Muscle layer of duodenum (tissue), 2 donors: ENCODE data around the gene SWSAP1.
"Not testable (repeated sequence)": the region's sequence is repeated elsewhere in the genome, so short reads cannot be mapped to it uniquely, and the experiment has no call there.

Experiments used
- H3K27ac ChIP-seq: one replicate; pipeline ENCODE4 v1.7.0; 2013; ENCODE audit warnings: mild to moderate bottlenecking, low read length
- H3K27me3 ChIP-seq: one replicate; pipeline ENCODE4 v1.7.0; 2013; ENCODE audit warnings: low read depth, mild to moderate bottlenecking, control low read depth, low read length
- H3K36me3 ChIP-seq, 2 donors: one replicate each; pipeline ENCODE4 v1.7.0; 2013; ENCODE audit warnings: low read length in 2 of 2, control low read depth in 1 of 2, mild to moderate bottlenecking in 1 of 2; ENCODE audit not compliant: insufficient read depth in 2 of 2, control insufficient read depth in 1 of 2
- H3K4me1 ChIP-seq, 2 donors: one replicate each; pipeline ENCODE4 v1.7.0; 2013; ENCODE audit warnings: low read length in 2 of 2, mild to moderate bottlenecking in 2 of 2, control low read depth in 1 of 2, moderate library complexity in 1 of 2; ENCODE audit not compliant: insufficient read depth in 2 of 2, control insufficient read depth in 1 of 2
- H3K4me3 ChIP-seq, 2 donors: one replicate each; pipeline ENCODE4 v1.7.0; 2013; ENCODE audit warnings: low read length in 2 of 2, low read depth in 1 of 2, mild to moderate bottlenecking in 1 of 2
- H3K9me3 ChIP-seq, 2 donors: one replicate each; pipeline ENCODE4 v1.7.0; 2013; ENCODE audit warnings: low read length in 2 of 2, control low read depth in 1 of 2, mild to moderate bottlenecking in 1 of 2; ENCODE audit not compliant: control insufficient read depth in 1 of 2
- donor health status: healthy.

Gene SWSAP1

GRCh38 chr19:11339254-11340098 is 35.0 kb upstream of the SWSAP1 start, which contains the start of gene RAB3D:
Gene RAB3D (minus strand): TSS chr19:11339657. CDS start chr19:11337399, 2,258 bp downstream.
- Histone ChIP-seq H3K27ac (peak within 1 kb of the TSS; percentile 68), H3K36me3 (peaks cover 16 to 23% of the 10 kb centered on the region in 2 donors), H3K4me3 (peak within 1 kb of the TSS; percentile 64 to 93), H3K9me3 (no peaks in the 10 kb centered on the region), H3K27me3 (no peaks in the 10 kb centered on the region), H3K4me1 (peaks cover 4 to 23% of the 10 kb centered on the region in 2 donors)

- Histone ChIP-seq H3K4me1 (peaks cover 8 to 30% of the 10 kb centered on the region in 2 donors), H3K4me3 (peak overlapping the region; percentile 64 to 93), H3K36me3 (peaks cover 12 to 19% of the 10 kb centered on the region in 2 donors)
- H3K9me3 ChIP-seq, H3K27me3 ChIP-seq, H3K27ac ChIP-seq: not testable (repeated sequence)
These were observed 34.4 kb upstream of the SWSAP1 start for GRCh38 chr19:11340099-11340467.

GRCh38 chr19:11342429-11342828 is 32.0 kb upstream of the SWSAP1 start:
- Histone ChIP-seq H3K4me3 (no peak overlapping the region), H3K36me3 (peaks cover 0 to 5% of the 10 kb centered on the region in 2 donors), H3K4me1 (peaks cover 12 to 37% of the 10 kb centered on the region in 2 donors), H3K27ac (no peak overlapping the region), H3K9me3 (no peaks in the 10 kb centered on the region), H3K27me3 (no peaks in the 10 kb centered on the region)

- peaks cover 0 to 11% of the 10 kb centered on the region in 2 donors for H3K36me3 ChIP-seq
- H3K27ac ChIP-seq: peak overlapping the region; percentile 91
- peak overlapping the region; percentile 66 to 82 for H3K4me3 ChIP-seq
- no peaks in the 10 kb centered on the region for H3K9me3 ChIP-seq
- no peaks in the 10 kb centered on the region for H3K27me3 ChIP-seq
- peaks cover 12 to 20% of the 10 kb centered on the region in 2 donors for H3K4me1 ChIP-seq
These were observed 29.2 kb upstream of the SWSAP1 start for GRCh38 chr19:11345122-11345803.

- peak within 1 kb of the TSS; percentile 91 for H3K27ac ChIP-seq
- H3K36me3 ChIP-seq: peaks cover 0 to 10% of the 10 kb centered on the region in 2 donors
- peaks cover 12 to 20% of the 10 kb centered on the region in 2 donors for H3K4me1 ChIP-seq
- no peaks in the 10 kb centered on the region for H3K9me3 ChIP-seq
- H3K4me3 ChIP-seq: peak within 1 kb of the TSS; percentile 66 to 82
- H3K27me3 ChIP-seq: no peaks in the 10 kb centered on the region
These were observed 28.1 kb upstream of the SWSAP1 start, which contains the start of the genes CCDC159 and TMEM205 for GRCh38 chr19:11346104-11346940. Gene CCDC159 (plus strand): TSS chr19:11346519. CDS start chr19:11346607, 88 bp downstream. Gene TMEM205 (minus strand): TSS chr19:11346268. CDS start chr19:11345619, 649 bp downstream.

- Histone ChIP-seq H3K27ac (no peak overlapping the region), H3K27me3 (no peaks in the 10 kb centered on the region), H3K4me1 (peaks cover 12 to 20% of the 10 kb centered on the region in 2 donors), H3K36me3 (peaks cover 0 to 6% of the 10 kb centered on the region in 2 donors), H3K4me3 (no peak overlapping the region), H3K9me3 (no peaks in the 10 kb centered on the region)
These were observed 26.9 kb upstream of the SWSAP1 start for GRCh38 chr19:11347546-11348039.

GRCh38 chr19:11349171-11349570 is 25.3 kb upstream of the SWSAP1 start:
- no peak overlapping the region for H3K4me3 ChIP-seq
- no peak overlapping the region for H3K27ac ChIP-seq
- H3K36me3 ChIP-seq: peaks cover 0 to 6% of the 10 kb centered on the region in 2 donors

GRCh38 chr19:11354102-11354501 is 20.4 kb upstream of the SWSAP1 start:
- Histone ChIP-seq H3K36me3 (peaks cover 3 to 14% of the 10 kb centered on the region in 2 donors), H3K4me1 (peaks cover 0 to 15% of the 10 kb centered on the region in 2 donors)
- not testable (repeated sequence) for H3K27me3 ChIP-seq, H3K4me3 ChIP-seq, H3K9me3 ChIP-seq, H3K27ac ChIP-seq

More at GRCh38 chr19:11349171-11349570, 25.3 kb upstream of the SWSAP1 start:
- Histone ChIP-seq H3K4me1 (peaks cover 11 to 17% of the 10 kb centered on the region in 2 donors), H3K27me3 (no peaks in the 10 kb centered on the region), H3K9me3 (no peaks in the 10 kb centered on the region)

GRCh38 chr19:11355160-11356073 is 19.0 kb upstream of the SWSAP1 start, which contains the start of gene PLPPR2:
Gene PLPPR2 (plus strand): TSS chr19:11355432. CDS start chr19:11357674, 2,242 bp downstream.
- Histone ChIP-seq H3K27ac (no peak within 1 kb of the TSS), H3K9me3 (no peaks in the 10 kb centered on the region)

GRCh38 chr19:11356074-11356397 is 18.4 kb upstream of the SWSAP1 start:
- H3K27ac ChIP-seq: no peak overlapping the region
- peak overlapping the region; percentile 73 for H3K4me3 ChIP-seq

More at GRCh38 chr19:11355160-11356073, 19.0 kb upstream of the SWSAP1 start, which contains the start of gene PLPPR2:
- Histone ChIP-seq H3K36me3 (peaks cover 8 to 17% of the 10 kb centered on the region in 2 donors), H3K27me3 (no peaks in the 10 kb centered on the region), H3K4me1 (peaks cover 0 to 15% of the 10 kb centered on the region in 2 donors), H3K4me3 (peak within 1 kb of the TSS; percentile 73)

More at GRCh38 chr19:11356074-11356397, 18.4 kb upstream of the SWSAP1 start:
- Histone ChIP-seq H3K9me3 (no peaks in the 10 kb centered on the region), H3K27me3 (no peaks in the 10 kb centered on the region), H3K4me1 (peaks cover 0 to 15% of the 10 kb centered on the region in 2 donors), H3K36me3 (peaks cover 8 to 17% of the 10 kb centered on the region in 2 donors)
